H1 (cell line): Measurements from ENCODE around the gene UIMC1. TPM values are rescaled to one million over a fixed set of nuclear protein-coding genes. Genes with fewer than 3 reads are reported as not detected.

Experiments used
- polyA plus RNA-seq, 7 experiments: library from polyadenylated mRNA; depleted of rRNA in 3 of 7; stranded (reverse) in 5 of 7; unstranded in 2 of 7; fragments of >200 nt in 5 of 7; fragments of 200-250 nt in 2 of 7; gene quantifications; 1 replicate in 5 of 7; 2 replicates in 1 of 7; 4 replicates in 1 of 7; pipeline versions ENCODE4 v1.2.1 to v1.2.3, GENCODE V29; 2011 to 2013; ENCODE audit warnings: missing spikeins in 2 of 7, mixed read lengths in 2 of 7
- total RNA-seq: library from RNA; stranded (reverse); fragmentation: NEBNext Ultra II Directional; extraction: Animal tissue kit (Norgen Biotek cat#: 25700); gene quantifications from 2 replicates; pipeline ENCODE4 v1.2.1, GENCODE V29; 2021
- TF ChIP-seq, protein P1 (sequence below): fragments of 300-600 bp; sonication (generic); IDR thresholded peaks from 2 replicates; pipeline ENCODE4 v1.7.1; 2012; ENCODE audit warnings: low read length, moderate library complexity, mild to moderate bottlenecking, inconsistent platforms; ENCODE audit not compliant: insufficient replicate concordance

Gene UIMC1
- total and polyA plus RNA-seq, 2 of the 8 experiments (the other 6 are each of a cell fraction or from before 2014, with no cell fraction given): 12.8 to 43.7 TPM

DNA sequence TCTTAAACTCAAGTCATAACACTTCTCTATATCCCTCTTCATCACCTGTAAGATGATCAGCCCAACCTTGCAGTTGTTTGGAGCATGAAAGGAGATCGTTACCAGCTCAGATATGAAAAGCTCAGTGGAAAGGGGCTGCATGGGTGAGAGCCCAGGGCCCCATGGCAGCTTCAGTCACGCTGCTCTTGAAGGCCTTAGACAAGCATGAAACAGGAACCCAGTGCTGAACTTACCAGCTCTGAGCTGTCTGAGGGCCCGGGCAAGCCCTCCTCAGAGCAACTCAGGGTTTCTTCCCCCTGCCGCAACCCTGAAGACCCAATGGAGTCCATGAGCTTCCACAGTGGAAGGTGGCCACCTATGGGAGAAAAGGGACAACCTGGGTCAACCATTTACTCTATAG lies 110.7 kb downstream of the UIMC1 start (continued):
- TF ChIP-seq, protein P1, sequence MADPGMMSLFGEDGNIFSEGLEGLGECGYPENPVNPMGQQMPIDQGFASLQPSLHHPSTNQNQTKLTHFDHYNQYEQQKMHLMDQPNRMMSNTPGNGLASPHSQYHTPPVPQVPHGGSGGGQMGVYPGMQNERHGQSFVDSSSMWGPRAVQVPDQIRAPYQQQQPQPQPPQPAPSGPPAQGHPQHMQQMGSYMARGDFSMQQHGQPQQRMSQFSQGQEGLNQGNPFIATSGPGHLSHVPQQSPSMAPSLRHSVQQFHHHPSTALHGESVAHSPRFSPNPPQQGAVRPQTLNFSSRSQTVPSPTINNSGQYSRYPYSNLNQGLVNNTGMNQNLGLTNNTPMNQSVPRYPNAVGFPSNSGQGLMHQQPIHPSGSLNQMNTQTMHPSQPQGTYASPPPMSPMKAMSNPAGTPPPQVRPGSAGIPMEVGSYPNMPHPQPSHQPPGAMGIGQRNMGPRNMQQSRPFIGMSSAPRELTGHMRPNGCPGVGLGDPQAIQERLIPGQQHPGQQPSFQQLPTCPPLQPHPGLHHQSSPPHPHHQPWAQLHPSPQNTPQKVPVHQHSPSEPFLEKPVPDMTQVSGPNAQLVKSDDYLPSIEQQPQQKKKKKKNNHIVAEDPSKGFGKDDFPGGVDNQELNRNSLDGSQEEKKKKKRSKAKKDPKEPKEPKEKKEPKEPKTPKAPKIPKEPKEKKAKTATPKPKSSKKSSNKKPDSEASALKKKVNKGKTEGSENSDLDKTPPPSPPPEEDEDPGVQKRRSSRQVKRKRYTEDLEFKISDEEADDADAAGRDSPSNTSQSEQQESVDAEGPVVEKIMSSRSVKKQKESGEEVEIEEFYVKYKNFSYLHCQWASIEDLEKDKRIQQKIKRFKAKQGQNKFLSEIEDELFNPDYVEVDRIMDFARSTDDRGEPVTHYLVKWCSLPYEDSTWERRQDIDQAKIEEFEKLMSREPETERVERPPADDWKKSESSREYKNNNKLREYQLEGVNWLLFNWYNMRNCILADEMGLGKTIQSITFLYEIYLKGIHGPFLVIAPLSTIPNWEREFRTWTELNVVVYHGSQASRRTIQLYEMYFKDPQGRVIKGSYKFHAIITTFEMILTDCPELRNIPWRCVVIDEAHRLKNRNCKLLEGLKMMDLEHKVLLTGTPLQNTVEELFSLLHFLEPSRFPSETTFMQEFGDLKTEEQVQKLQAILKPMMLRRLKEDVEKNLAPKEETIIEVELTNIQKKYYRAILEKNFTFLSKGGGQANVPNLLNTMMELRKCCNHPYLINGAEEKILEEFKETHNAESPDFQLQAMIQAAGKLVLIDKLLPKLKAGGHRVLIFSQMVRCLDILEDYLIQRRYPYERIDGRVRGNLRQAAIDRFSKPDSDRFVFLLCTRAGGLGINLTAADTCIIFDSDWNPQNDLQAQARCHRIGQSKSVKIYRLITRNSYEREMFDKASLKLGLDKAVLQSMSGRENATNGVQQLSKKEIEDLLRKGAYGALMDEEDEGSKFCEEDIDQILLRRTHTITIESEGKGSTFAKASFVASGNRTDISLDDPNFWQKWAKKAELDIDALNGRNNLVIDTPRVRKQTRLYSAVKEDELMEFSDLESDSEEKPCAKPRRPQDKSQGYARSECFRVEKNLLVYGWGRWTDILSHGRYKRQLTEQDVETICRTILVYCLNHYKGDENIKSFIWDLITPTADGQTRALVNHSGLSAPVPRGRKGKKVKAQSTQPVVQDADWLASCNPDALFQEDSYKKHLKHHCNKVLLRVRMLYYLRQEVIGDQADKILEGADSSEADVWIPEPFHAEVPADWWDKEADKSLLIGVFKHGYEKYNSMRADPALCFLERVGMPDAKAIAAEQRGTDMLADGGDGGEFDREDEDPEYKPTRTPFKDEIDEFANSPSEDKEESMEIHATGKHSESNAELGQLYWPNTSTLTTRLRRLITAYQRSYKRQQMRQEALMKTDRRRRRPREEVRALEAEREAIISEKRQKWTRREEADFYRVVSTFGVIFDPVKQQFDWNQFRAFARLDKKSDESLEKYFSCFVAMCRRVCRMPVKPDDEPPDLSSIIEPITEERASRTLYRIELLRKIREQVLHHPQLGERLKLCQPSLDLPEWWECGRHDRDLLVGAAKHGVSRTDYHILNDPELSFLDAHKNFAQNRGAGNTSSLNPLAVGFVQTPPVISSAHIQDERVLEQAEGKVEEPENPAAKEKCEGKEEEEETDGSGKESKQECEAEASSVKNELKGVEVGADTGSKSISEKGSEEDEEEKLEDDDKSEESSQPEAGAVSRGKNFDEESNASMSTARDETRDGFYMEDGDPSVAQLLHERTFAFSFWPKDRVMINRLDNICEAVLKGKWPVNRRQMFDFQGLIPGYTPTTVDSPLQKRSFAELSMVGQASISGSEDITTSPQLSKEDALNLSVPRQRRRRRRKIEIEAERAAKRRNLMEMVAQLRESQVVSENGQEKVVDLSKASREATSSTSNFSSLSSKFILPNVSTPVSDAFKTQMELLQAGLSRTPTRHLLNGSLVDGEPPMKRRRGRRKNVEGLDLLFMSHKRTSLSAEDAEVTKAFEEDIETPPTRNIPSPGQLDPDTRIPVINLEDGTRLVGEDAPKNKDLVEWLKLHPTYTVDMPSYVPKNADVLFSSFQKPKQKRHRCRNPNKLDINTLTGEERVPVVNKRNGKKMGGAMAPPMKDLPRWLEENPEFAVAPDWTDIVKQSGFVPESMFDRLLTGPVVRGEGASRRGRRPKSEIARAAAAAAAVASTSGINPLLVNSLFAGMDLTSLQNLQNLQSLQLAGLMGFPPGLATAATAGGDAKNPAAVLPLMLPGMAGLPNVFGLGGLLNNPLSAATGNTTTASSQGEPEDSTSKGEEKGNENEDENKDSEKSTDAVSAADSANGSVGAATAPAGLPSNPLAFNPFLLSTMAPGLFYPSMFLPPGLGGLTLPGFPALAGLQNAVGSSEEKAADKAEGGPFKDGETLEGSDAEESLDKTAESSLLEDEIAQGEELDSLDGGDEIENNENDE: no peak
